Caki2 (cell line): Measurements from ENCODE around the gene TIGD7. TPM values are rescaled to one million over a fixed set of nuclear protein-coding genes. Genes with fewer than 3 reads are reported as not detected.
A peak's percentile ranks its signal among the peaks of the same experiment; 100 is the strongest.
"Not testable (repeated sequence)": the region's sequence is repeated elsewhere in the genome, so short reads cannot be mapped to it uniquely, and the experiment has no call there.

Source experiments
- DNase-seq: peaks from one replicate; pipeline ENCODE4 v3.0.0-alpha.2; 2015; ENCODE audit warnings: low read depth
- in situ Hi-C: cut with HindIII; loops from 2 replicates; pipeline ENCODE4 v1.10.0; 2016; ENCODE audit warnings: low sequenced_read_pairs, low pct_unique_long_range_greater_than_20kb, mixed read lengths
- total RNA-seq: library from RNA; depleted of rRNA; stranded (reverse); fragments of >200 nt; shearing (Covaris generic); gene quantifications from 2 replicates; pipeline ENCODE4 v1.2.3, GENCODE V29; 2014; ENCODE audit warnings: low replicate concordance

TIGD7 gene
- total RNA-seq, 1 experiment from 2014 or later: 5.7 TPM

DNA sequence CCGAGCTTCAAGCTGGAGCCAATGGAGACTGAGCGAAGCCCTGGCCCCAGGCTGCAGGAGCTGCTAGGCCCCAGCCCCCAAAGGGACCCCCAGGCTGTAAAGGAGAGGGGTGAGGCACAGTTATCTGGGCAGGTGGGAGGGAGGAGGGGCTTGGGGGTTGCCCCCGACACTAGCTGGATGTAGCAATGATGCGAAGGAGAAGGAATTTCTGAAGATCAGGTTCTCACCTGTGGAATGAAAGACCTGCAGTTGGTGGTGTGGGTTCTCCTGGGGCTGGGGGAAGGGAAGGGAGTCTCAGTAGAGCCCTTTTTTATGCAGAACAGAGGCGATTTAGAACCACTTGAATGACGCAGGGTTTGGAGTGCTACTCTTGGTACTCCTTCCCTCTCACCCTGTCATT, 20.1 kb downstream of the TIGD7 start:
- in situ Hi-C loops: no loop called here
- no peak for DNase-seq

DNA sequence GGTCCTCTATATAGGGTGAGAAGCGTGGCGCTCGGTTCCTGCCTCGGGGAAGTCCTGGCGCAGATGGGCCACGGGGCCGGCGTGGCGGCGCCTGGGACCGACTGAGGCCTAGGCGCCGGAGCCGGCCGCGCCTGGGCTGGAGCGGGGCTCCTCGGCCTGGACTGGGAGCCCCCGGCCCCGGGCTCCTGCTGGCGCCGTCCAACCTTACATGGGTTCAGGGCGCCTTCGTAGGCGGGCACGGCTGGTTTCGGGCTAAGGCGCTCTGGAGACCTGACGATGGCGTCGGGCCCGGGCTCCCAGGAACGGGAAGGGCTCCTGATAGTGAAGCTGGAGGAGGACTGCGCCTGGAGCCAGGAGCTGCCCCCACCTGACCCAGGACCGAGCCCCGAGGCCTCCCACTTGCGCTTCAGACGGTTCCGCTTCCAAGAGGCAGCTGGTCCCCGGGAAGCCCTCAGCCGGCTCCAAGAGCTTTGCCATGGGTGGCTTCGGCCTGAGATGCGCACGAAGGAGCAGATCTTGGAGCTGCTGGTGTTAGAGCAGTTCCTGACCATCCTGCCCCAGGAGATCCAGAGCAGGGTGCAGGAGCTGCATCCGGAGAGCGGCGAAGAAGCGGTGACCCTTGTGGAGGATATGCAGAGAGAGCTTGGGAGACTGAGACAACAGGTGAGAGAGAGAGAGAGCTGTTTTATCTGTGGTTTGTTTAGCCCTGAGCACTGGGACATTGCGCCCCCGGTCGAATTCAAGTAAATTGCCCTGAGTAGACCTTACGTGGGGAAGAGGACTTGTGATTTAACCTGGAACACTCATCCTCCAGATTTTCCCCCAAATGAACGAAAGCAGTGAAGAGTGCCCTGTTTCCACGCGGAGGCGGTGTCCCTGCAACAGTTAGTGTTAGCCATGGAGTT, 21.4 kb downstream of the TIGD7 start:
- peak; percentile 27 for DNase-seq
- in situ Hi-C loops: no loop called here

DNA sequence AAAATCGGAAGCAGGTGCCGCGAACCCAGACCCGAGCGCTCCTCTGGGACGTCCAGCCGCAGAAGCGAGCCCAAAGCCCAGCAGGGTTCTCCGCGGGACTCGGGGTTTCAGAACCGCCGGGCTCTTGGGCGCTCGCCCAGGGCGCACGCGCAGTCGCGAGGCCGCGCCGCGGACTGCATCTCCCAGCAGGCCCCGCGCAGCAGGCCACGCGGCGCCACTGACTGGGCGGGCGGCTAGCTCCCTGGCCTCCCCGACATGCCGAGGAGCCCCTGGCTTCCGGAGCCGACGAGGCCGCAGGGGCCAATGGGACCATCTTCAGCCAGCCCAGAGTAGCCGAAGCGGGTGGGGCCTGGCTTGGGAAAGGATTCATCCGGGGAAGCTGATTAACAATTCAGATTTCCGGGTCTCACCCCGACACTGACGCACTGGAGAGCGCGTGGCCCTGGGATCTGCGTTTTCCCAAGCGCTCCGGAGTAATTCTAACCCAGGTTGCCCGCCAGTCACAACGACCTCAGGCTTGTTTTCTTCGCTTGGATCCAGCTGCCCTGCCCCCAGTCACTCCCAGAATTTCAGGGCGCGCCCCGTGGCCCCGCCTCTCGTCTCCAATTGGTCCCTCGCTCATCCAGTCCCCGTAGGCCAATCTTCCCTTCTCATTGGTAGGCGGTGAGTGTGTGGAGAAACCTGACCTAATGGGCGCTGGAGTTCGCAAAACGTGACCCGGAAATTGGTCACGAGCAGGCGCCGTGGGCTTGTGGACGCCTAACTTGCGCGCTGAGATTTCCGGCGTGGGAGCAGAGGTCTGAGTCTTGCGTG, 22.3 kb downstream of the TIGD7 start, which contains the start of gene ZNF263:
TSS of gene ZNF263 (plus strand) at position 762 of the 813 bp plus-strand sequence. CDS start 328 bp downstream, outside the sequence.
- DNase-seq: peak; percentile 99
- in situ Hi-C loops: no loop called here

DNA sequence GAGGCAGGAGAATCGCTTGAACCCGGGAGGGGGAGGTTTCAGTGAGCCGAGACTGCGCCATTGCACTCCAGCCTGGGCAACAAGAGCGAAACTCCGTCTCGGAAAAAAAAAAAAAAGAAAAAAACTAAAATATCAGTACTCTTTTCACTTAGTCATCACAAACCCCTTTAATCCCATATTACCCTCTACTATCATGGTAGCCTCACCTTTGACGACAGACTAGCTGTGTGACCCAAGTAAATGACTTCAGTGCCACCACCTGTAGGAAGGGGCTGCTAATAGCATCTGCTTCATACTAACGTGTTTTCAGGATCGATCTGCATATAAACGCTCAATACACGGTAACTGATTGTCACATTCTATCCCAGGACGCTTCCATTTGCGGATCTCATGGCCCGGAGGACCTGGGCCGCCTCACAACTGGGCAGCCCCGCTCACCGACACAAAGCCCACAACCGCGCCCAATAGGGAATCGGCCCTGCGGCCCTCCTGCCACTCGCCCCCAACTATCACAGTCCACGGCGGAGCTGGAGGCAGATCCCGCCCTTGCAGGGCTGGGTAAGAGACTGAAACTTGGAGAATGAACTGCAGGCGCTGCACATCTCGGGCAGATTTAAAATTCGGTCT, 23.0 kb downstream of the TIGD7 start:
- in situ Hi-C loops: no loop called here
- DNase-seq: no peak

DNA sequence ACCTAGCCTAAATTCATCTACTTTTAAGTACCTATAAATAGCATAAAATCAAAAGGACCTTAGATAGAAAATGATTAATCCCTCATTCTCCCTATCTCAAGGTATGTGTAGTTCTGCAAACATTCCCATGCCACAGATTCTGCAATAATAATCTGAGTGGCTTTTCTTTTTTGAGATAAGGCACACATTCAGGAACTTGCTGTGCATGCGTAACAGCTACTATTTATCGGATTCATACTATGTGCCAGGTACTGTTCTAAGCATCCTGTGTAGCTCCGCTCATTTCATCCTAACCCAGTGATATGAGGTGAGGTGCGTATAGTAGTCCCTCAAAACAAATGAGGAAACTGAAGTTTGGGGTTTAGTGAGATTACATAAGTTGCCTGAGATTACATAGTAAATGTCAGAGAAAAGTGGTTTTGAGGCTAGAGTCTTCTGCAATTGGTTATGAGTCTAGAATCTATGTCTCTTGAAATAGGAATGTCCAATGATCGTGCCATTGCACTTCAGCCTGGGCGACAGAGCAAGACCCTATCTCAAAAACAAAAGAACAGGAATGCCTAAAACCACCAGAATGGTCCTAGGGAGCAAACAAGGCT, 23.9 kb downstream of the TIGD7 start:
- no peak for DNase-seq
- in situ Hi-C loops: no loop called here

DNA sequence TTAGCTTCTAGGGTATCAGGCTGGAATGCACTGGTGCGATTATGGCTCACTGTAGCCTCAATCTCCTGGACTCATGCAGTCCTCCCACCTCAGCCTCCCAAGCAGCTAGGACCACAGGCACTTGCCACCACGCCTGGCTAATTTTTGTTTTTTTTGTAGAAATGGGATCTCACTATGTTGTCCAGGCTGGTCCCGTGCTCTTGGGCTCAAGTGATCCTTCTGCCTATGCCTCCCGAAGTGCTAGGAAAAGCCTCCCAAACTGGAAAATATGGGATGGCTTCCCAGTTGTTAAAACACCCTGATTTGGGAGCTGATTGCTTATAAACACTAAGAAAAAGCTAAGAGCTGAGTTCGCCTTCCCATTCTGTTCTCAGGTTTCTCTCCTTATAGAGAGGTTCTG, 28.6 kb downstream of the TIGD7 start:
- no peak for DNase-seq
- in situ Hi-C loops: no loop called here

DNA sequence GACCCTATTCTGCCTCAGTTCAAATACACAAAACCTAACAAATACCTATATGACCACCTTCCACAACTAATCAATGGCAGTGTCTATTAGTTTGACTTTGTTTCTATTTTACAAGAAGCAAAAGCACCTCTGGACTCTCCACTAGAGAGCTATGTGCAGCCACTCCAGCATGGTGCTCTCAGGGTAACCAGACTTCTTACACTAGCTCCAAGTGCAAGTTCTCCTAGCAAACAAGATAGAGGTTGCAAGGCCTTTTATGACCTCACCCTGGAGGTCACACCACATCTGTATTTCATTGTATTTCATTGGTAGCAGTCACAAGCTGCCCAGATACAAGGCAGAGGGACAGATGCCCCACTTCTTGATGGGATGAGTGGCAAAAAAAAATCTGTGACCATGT, 30.3 kb downstream of the TIGD7 start:
- DNase-seq: no peak
- in situ Hi-C loops: no loop called here

DNA sequence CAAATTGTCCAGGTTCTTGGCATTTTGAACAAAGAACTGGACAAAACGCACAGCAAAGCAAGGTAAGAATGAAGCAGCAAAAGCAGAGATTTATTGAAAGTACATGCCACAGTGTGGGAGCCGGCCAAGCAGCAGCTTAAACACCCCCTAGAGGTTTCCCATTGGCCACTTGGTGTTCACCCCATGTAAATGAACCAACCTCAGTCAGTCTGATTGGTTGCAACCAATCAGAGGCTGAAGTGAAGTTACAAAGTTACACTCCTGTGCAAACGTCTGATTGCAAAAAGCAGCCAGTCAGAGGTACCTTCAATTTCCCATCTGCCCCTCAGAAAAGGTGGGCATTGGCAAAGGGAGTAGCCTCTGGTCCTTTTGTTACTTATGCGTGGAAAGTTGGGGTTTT, 30.7 kb downstream of the TIGD7 start:
- DNase-seq: peak; percentile 88
- in situ Hi-C loops: no loop called here

DNA sequence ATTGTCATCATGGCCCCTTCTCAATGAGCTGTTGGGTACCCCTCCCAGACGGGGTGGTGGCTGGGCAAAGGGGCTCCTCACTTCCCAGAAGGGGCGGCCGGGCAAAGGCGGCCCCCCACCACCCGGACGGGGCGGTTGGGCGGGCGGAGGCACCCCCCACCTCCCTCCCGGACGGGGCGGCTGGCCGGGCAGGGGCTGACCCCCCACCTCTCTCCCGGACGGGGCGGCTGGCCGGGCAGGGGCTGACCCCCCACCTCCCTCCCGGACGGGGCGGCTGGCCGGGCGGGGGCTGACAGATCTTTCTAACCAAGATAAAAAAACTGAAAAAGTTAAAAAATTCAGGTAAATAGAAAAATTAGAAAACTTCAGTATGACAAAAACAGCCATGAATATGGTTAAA, 33.9 kb downstream of the TIGD7 start:
- in situ Hi-C loops, DNase-seq: not testable (repeated sequence)

DNA sequence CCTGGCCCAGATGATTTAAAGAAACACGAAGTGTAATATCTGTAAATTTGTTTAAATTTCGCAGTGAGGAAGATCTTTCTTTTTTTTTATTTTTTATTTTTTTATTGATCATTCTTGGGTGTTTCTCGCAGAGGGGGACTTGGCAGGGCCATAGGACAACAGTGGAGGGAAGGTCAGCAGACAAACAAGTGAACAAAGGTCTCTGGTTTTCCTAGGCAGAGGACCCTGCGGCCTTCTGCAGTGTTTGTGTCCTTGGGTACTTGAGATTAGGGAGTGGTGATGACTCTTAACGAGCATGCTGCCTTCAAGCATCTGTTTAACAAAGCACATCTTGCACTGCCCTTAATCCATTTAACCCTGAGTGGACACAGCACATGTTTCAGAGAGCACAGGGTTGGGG, 34.5 kb downstream of the TIGD7 start:
- DNase-seq, in situ Hi-C loops: not testable (repeated sequence)

DNA sequence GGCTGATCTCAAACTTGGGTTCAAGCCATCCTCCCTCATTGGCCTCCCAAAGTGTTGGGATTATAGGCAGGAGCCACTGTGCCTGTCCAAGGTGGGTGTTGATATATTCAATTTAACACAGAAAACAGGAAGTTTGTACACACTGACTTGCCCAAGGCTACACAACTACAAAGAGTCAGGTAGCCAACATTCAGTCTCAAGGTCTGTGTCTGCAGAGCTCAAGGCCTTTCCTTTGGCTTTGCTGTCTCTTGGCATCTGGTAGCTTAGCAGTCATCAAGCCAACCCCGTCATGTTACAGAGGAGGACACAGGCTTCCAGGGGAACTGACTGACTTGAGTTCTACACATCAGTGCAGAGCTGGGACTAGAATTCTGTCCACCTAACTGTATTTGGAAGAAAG, 36.9 kb downstream of the TIGD7 start:
- no peak for DNase-seq
- in situ Hi-C loops: no loop called here

DNA sequence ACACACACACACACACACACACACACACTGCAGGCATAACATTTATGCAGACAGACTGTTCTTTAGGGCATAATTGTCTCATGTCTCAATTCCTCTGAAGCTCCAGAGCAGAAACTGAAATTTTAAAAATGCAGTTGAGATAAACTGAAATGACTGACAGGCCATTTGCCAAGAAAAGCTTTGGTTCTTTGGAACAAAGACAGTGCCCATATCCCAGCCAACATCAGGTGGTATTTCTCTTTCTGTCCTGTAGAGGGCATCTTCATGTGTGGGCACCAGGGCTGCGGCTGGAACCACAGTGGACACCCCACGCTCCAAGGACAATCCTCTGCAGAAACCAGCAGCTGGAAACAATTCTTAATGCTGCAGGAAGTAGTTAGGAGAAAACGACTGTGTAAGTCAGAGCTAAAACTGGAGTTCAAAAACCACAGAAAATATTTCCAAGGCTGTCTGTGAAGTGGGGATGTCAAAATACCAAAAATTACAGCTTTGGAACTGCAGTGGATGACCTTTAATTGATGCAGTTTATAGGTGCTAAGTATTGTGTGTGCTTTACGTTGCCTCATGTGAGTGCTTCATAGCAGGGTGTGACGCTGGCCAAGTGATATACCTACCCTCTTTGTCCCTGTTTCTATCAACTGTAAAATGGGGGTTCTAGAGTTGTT, 38.2 kb downstream of the TIGD7 start:
- in situ Hi-C loops: no loop called here

DNA sequence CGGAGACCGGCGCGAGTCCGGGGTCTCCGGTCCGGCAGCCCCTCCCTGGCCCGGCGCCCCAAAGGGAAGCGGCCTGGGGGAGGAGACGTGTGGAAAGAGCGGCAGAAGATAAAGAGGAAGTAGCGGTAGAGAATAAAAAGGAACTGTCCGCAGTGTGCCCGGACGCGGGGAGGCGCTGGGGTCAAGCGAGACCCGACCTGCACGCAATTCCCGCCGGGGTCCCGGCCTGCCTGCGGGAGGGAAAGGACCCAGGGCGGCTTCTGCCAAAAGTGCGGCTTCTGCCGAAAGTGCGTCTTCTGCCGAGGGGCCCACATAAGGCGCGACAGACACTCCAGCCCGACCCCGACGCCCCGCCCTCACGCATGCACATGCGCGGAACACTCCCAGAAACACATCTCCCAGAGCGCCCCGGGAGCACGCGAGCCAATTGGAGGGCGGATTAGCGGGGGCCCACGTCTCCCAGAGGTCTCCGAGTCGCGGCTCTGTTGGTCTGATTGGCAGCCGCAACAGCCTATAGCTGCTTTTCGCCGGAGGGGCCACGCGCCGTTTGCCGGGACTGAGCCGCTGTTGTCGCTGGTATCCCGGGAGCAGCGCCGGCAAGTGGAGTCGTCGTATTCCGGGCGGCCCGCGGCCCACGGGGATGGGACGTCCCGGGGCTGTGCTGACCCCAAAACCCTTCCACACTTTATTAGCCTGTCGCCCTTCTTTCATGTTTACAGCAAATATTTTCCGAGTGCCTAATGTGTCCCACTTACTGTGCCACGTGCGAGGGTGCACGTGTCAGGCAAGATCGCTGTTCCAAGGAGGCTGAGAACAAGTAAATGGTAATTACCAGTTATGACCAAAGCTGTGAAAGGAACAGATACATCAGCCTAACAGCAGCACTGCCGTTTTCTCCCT, 40.8 kb downstream of the TIGD7 start:
- in situ Hi-C loops: no loop called here
- DNase-seq: peak; percentile 99

More for the DNA sequence above, 38.2 kb downstream of the TIGD7 start:
- peak; percentile 35 for DNase-seq

DNA sequence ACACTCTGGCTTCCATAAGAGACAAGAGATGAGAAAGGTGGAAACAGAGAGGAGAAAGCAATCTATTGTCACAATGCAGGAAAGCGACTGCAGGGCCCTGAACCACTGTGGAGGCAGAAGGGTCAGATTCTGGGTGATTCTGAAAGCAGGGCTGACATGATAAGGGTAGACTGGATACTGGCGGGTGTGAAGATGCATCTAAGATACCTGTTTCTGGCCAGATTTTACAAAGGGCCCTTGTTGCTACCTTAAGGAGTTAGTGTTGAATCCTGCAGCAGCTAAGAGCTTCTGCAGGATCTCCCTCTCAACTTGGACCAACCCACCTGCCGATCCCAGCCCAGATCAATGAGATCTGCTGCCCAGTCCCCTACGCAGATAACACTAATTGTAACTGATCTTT, 42.7 kb downstream of the TIGD7 start:
- DNase-seq: no peak
- in situ Hi-C loops: no loop called here

DNA sequence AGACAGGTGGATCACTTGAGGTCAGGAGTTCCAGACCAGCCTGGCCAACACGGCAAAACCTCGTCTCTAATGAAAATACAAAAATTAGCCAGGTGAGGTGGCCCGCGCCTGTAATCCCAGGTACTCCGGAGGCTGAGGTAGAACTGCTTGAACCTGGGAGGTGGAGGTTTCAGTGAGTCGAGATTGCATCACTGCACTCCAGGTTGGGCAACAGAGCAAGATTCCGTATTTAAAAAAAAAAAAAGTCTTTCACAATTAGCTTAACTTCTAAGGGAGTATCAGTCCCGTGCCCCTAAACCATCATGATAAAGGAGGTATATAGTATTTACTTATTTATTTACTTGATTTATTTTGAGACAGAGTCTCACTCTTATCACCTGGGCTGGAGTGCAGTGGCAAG, 45.4 kb downstream of the TIGD7 start:
- in situ Hi-C loops: no loop called here
- no peak for DNase-seq

DNA sequence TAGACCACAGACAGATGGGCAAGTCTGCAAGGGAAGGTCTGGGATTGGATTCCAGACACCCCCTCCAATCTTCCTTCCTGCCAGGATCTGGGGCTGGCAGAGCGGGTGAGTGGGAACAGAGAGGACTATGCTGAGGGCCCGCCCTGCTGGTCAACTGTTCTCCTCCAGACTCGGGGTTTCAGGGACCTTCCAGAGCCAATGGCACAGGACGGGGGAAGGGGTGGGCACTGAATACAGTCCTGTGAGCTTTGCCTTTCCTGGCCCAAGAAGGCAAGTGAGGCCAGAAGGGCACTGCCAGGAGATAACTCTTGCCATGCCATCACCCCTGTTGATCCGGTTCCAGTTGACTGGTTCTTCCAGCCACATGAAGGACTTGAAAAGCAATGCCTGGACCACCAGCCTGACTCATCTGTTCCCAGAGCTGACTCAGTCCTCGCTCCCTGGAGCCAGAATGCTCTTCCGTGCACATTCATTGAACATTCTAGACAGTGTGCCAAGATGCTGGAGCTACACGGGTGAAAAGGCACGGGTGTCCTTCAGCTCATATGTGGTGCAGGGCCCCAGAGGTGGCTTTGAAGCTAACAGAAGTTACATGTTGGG, 48.3 kb downstream of the TIGD7 start:
- in situ Hi-C loops: no loop called here
- DNase-seq: peak; percentile 71
